ENCODE data around the gene AMOTL2.

GRCh38 chr3:134376786-134377426, 2.7 kb upstream of the AMOTL2 start:
- TF ChIP-seq EZH2 (IDR thresholded peaks at IDR 0.05; ENCODE audit: borderline replicate concordance, low read length), result no peak
- no peak for TF ChIP-seq CTCF (conservative IDR thresholded peaks at IDR 0.05 in 1 of 2, IDR thresholded peaks at IDR 0.05 in 1 of 2; ENCODE audit: extremely low read depth in 1 of 2, insufficient read depth in 1 of 2, low read depth in 1 of 2, low read length in 2 of 2)
